ENCODE measurements around the gene SPEM1.

SPEM1 gene

GRCh38 chr17:7403043-7403726, 16.9 kb upstream of the SPEM1 start:
- DNase-seq (ENCODE audit: low read depth in 3 of 3) = no peak

GRCh38 chr17:7403727-7403976, 16.5 kb upstream of the SPEM1 start:
- no peak for DNase-seq (ENCODE audit: low read depth in 3 of 3)

GRCh38 chr17:7403977-7404736, 16.0 kb upstream of the SPEM1 start, which contains the start of gene TMEM256:
Gene TMEM256 (minus strand): TSS chr17:7404097. CDS start chr17:7404084, 13 bp downstream.
- peak; percentile 87 to 97 (median 94) for DNase-seq (ENCODE audit: low read depth in 3 of 3)

- peak in 1 of 3 experiments; percentile 63 for DNase-seq (ENCODE audit: low read depth in 3 of 3)
These were observed 15.3 kb upstream of the SPEM1 start for GRCh38 chr17:7404737-7405349.

- DNase-seq (ENCODE audit: low read depth in 3 of 3) = no peak
These were observed 14.5 kb upstream of the SPEM1 start for GRCh38 chr17:7405350-7406234.

GRCh38 chr17:7406235-7406825, 13.8 kb upstream of the SPEM1 start:
- no peak for DNase-seq (ENCODE audit: low read depth in 3 of 3)

GRCh38 chr17:7407082-7407481, 13.0 kb upstream of the SPEM1 start:
- no peak for DNase-seq (ENCODE audit: low read depth in 3 of 3)

- no peak for DNase-seq (ENCODE audit: low read depth in 3 of 3)
These were observed 12.5 kb upstream of the SPEM1 start, which contains the start of gene NLGN2 for GRCh38 chr17:7407485-7408251. Gene NLGN2 (plus strand): TSS chr17:7407845. CDS start chr17:7408256, 411 bp downstream.

GRCh38 chr17:7408252-7408727, 11.8 kb upstream of the SPEM1 start:
- no peak for DNase-seq (ENCODE audit: low read depth in 3 of 3)

- DNase-seq (ENCODE audit: low read depth in 3 of 3) = no peak
These were observed 11.3 kb upstream of the SPEM1 start for GRCh38 chr17:7408863-7409262.

GRCh38 chr17:7409716-7410115, 10.4 kb upstream of the SPEM1 start:
- no peak for DNase-seq (ENCODE audit: low read depth in 3 of 3)

GRCh38 chr17:7410634-7411426, 9.3 kb upstream of the SPEM1 start:
- no peak for DNase-seq (ENCODE audit: low read depth in 3 of 3)

GRCh38 chr17:7411427-7411750, 8.7 kb upstream of the SPEM1 start:
- no peak for DNase-seq (ENCODE audit: low read depth in 3 of 3)

- DNase-seq (ENCODE audit: low read depth in 3 of 3) = no peak
These were observed 6.7 kb upstream of the SPEM1 start for GRCh38 chr17:7413346-7413985.

GRCh38 chr17:7414837-7415236, 5.3 kb upstream of the SPEM1 start:
- DNase-seq (ENCODE audit: low read depth in 3 of 3) = no peak

- no peak for DNase-seq (ENCODE audit: low read depth in 3 of 3)
These were observed 4.3 kb upstream of the SPEM1 start for GRCh38 chr17:7415784-7416183.

GRCh38 chr17:7416323-7416722, 3.8 kb upstream of the SPEM1 start:
- no peak for DNase-seq (ENCODE audit: low read depth in 3 of 3)

- DNase-seq (ENCODE audit: low read depth in 3 of 3) = no peak
These were observed 3.0 kb upstream of the SPEM1 start for GRCh38 chr17:7417056-7417655.

Data from stimulated activated CD4-positive, alpha-beta T cell treated with anti-CD3 and anti-CD28 coated beads, TNF-alpha, amount 100 ng/mL, for 24 hours (primary cell).